GM10266 (cell line): ENCODE results near the gene CARD11.

Experiments used
- DNase-seq: peaks from one replicate; pipeline ENCODE4 v3.0.0; 2012; ENCODE audit errors: extremely low spot score
- CTCF ChIP-seq: IDR thresholded peaks from 2 replicates; pipeline ENCODE4 v1.5.1; 2012; ENCODE audit warnings: mild to moderate bottlenecking, low read depth; ENCODE audit not compliant: control insufficient read depth, insufficient read depth; ENCODE audit errors: missing control alignments

CARD11 gene

GRCh38 chr7:2936891-2937580 is 106.6 kb downstream of the CARD11 start:
- no peak for DNase-seq
- no peak for TF ChIP-seq CTCF

DNA sequence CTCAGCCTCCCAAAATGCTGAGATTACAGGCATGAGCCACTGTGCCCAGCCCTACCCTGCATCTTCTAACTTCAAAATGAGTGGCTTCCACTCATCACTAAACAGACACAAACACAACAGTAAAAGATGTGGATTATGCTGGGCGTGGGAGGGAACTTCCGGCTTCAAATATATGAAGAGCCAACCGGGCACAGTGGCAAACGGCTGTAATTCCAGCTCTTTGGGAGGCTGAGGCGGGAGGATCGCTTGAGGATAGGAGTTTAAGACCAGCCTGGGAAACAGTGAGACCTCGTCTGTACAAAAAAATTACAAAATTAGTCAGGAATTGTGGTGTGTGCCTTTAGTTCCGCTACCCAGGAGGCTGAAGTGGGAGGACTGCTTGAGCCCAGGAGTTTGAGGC is 107.4 kb downstream of the CARD11 start:
- TF ChIP-seq CTCF, result no peak
- no peak for DNase-seq

- no peak for TF ChIP-seq CTCF
- DNase-seq, result no peak
These were observed 108.5 kb downstream of the CARD11 start for GRCh38 chr7:2934984-2935740.

DNA sequence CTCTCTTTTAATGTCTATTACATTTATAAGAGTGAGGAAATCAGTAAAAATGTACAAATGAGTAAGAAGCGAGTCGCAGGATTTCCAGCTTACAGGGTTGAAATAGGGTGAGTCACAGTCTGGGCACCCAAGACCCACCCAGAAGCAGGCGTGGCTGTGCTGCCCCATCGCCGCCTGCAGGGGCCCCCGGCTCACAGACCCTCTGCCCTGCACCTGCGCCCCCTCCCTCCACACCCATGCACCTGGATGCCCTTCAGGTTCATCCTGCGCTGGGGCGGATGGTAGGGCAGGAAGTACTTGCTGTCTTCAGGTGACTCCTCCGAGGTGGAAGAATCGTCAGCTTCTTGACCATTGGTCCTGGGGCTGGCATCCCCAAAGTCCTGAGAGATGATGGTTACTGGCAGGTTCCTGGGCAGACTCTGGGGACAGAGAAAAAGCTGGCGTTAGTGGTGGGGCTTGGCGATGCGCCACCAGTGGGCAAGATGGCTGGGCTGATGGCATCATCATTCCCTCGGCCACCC is 109.4 kb downstream of the CARD11 start:
- no peak for DNase-seq

GRCh38 chr7:2932402-2933251 is 111.0 kb downstream of the CARD11 start:
- no peak for DNase-seq
- TF ChIP-seq CTCF, result no peak

More for the DNA sequence above, 109.4 kb downstream of the CARD11 start:
- no peak for TF ChIP-seq CTCF

- DNase-seq, result no peak
- no peak for TF ChIP-seq CTCF
These were observed 112.6 kb downstream of the CARD11 start for GRCh38 chr7:2931034-2931415.
